Measurements from ENCODE around the gene CDH23. TPM values are rescaled to one million over a fixed set of nuclear protein-coding genes. Genes with fewer than 3 reads are reported as not detected.

The CDH23 gene
- polyA plus RNA-seq, 2 of the 4 experiments (the other 2 are of a cell fraction) = 1.1 to 2.3 TPM

GRCh38 chr10:71665456-71665855, 268.7 kb downstream of the CDH23 start:
- H3K4me3 ChIP-seq = no peak overlapping the region
- TF ChIP-seq, protein P1, sequence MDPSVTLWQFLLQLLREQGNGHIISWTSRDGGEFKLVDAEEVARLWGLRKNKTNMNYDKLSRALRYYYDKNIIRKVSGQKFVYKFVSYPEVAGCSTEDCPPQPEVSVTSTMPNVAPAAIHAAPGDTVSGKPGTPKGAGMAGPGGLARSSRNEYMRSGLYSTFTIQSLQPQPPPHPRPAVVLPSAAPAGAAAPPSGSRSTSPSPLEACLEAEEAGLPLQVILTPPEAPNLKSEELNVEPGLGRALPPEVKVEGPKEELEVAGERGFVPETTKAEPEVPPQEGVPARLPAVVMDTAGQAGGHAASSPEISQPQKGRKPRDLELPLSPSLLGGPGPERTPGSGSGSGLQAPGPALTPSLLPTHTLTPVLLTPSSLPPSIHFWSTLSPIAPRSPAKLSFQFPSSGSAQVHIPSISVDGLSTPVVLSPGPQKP (IDR thresholded peaks at IDR 0.05; ENCODE audit: low read depth, low read length) = no peak
- TF ChIP-seq MAFK (IDR thresholded peaks at IDR 0.05; ENCODE audit: partially characterized antibody) (no peak), RNF2 (IDR thresholded peaks at IDR 0.05; ENCODE audit: borderline replicate concordance, low read depth) (no peak), JUN (IDR thresholded peaks at IDR 0.05) (no peak), BHLHE40 (IDR thresholded peaks at IDR 0.05; ENCODE audit: low read depth, low read length) (no peak), GATA3 (IDR thresholded peaks at IDR 0.05; ENCODE audit: borderline replicate concordance) (no peak), TFCP2L1 (CRISPR knock-in tag; IDR thresholded peaks at IDR 0.05) (no peak), NR3C1 (IDR thresholded peaks at IDR 0.05) (no peak), POLR2A (IDR thresholded peaks at IDR 0.05; ENCODE audit: low read length) (no peak), SREBF2 (IDR thresholded peaks at IDR 0.05) (no peak), TP53 (CRISPR knock-in tag; IDR thresholded peaks at IDR 0.05) (no peak), RFX5 (IDR thresholded peaks at IDR 0.05) (no peak), ZSCAN20 (CRISPR knock-in tag; IDR thresholded peaks at IDR 0.05) (no peak), MAZ (IDR thresholded peaks at IDR 0.05; ENCODE audit: borderline replicate concordance, low read depth, low read length) (no peak), FOSB (CRISPR knock-in tag; IDR thresholded peaks at IDR 0.05) (no peak)
- TF ChIP-seq, protein P2, sequence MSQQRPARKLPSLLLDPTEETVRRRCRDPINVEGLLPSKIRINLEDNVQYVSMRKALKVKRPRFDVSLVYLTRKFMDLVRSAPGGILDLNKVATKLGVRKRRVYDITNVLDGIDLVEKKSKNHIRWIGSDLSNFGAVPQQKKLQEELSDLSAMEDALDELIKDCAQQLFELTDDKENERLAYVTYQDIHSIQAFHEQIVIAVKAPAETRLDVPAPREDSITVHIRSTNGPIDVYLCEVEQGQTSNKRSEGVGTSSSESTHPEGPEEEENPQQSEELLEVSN (IDR thresholded peaks at IDR 0.05; ENCODE audit: borderline replicate concordance, low read depth) = no peak
- TF ChIP-seq, protein P3, sequence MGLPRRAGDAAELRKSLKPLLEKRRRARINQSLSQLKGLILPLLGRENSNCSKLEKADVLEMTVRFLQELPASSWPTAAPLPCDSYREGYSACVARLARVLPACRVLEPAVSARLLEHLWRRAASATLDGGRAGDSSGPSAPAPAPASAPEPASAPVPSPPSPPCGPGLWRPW (IDR thresholded peaks at IDR 0.05) = no peak
- TF ChIP-seq, protein P4, sequence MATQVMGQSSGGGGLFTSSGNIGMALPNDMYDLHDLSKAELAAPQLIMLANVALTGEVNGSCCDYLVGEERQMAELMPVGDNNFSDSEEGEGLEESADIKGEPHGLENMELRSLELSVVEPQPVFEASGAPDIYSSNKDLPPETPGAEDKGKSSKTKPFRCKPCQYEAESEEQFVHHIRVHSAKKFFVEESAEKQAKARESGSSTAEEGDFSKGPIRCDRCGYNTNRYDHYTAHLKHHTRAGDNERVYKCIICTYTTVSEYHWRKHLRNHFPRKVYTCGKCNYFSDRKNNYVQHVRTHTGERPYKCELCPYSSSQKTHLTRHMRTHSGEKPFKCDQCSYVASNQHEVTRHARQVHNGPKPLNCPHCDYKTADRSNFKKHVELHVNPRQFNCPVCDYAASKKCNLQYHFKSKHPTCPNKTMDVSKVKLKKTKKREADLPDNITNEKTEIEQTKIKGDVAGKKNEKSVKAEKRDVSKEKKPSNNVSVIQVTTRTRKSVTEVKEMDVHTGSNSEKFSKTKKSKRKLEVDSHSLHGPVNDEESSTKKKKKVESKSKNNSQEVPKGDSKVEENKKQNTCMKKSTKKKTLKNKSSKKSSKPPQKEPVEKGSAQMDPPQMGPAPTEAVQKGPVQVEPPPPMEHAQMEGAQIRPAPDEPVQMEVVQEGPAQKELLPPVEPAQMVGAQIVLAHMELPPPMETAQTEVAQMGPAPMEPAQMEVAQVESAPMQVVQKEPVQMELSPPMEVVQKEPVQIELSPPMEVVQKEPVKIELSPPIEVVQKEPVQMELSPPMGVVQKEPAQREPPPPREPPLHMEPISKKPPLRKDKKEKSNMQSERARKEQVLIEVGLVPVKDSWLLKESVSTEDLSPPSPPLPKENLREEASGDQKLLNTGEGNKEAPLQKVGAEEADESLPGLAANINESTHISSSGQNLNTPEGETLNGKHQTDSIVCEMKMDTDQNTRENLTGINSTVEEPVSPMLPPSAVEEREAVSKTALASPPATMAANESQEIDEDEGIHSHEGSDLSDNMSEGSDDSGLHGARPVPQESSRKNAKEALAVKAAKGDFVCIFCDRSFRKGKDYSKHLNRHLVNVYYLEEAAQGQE (IDR thresholded peaks at IDR 0.05) = no peak
- H3K27ac ChIP-seq = no peak overlapping the region
- H3K9me3 ChIP-seq = no peaks in the 10 kb centered on the region
- H3K4me2 ChIP-seq = no peak overlapping the region
- no peak for FAIRE-seq
- POLR2A ChIA-PET = interaction anchor here (0.7 kb wide), 1 partner anchor 155 kb away, joined by 3 read pairs; no protein-coding TSS in a partner anchor
- WGBS (ENCODE audit: missing lambda C conversion rate) = 48% methylated on average over 9 of the region's 9 CpGs
- H3K4me1 ChIP-seq = peaks cover 10% of the 10 kb centered on the region
- DNase-seq (ENCODE audit: low read depth in 1 of 2, low spot score in 1 of 2) = no peak
- no peak for ATAC-seq
- CTCF ChIA-PET = interaction anchor here (1.2 kb wide), 2 partner anchors 42 to 345 kb away, joined by 3 read pairs; no protein-coding TSS in a partner anchor

- Histone ChIP-seq H3K4me2 (no peak overlapping the region), H3K27ac (no peak overlapping the region), H3K4me1 (peaks cover 10% of the 10 kb centered on the region), H3K4me3 (no peak overlapping the region), H3K9me3 (no peaks in the 10 kb centered on the region)
- 74% methylated on average over 16 of the region's 18 CpGs for WGBS (ENCODE audit: missing lambda C conversion rate)
- no peak for FAIRE-seq
- TF ChIP-seq EP300 (IDR thresholded peaks at IDR 0.05) = no peak
- no peak for TF ChIP-seq MAX (IDR thresholded peaks at IDR 0.05)
- no peak for TF ChIP-seq CEBPB (IDR thresholded peaks at IDR 0.05)
- no peak for TF ChIP-seq SMC3 (IDR thresholded peaks at IDR 0.05)
- no peak for TF ChIP-seq RFX5 (IDR thresholded peaks at IDR 0.05)
- no peak for TF ChIP-seq HOXA7 (CRISPR knock-in tag; IDR thresholded peaks at IDR 0.05)
- no peak for TF ChIP-seq POLR2AphosphoS2 (conservative IDR thresholded peaks at IDR 0.05; ENCODE audit: low read length)
- TF ChIP-seq CHD2 (IDR thresholded peaks at IDR 0.05; ENCODE audit: low read length, partially characterized antibody) = no peak
- TF ChIP-seq MYC (IDR thresholded peaks at IDR 0.05; ENCODE audit: borderline replicate concordance, low read length) = no peak
- TF ChIP-seq FOSL2 (IDR thresholded peaks at IDR 0.05) = no peak
- TF ChIP-seq FOSL2 (CRISPR knock-in tag; IDR thresholded peaks at IDR 0.05) = no peak
- no peak for ATAC-seq
- CTCF ChIA-PET = interaction anchor here (1.1 kb wide), 1 partner anchor 42 kb away, joined by 3 read pairs; no protein-coding TSS in a partner anchor
- POLR2A ChIA-PET = no interaction called here
- no peak for DNase-seq (ENCODE audit: low read depth in 1 of 2, low spot score in 1 of 2)
Measured at GRCh38 chr10:71666639-71667386, 270.1 kb downstream of the CDH23 start.

Measured in A549 (cell line).